ENCODE data around the gene S100A8.
A peak's percentile ranks its signal among the peaks of the same experiment; 100 is the strongest.
"Not testable (repeated sequence)": the region's sequence is repeated elsewhere in the genome, so short reads cannot be mapped to it uniquely, and the experiment has no call there.

S100A8 gene

GRCh38 chr1:153390938-153391710 lies at the start of gene S100A8:
Gene S100A8, minus strand, starts transcription at chr1:153391073. Its CDS starts 538 bp downstream, at chr1:153390535.
- DNase-seq, result no peak

GRCh38 chr1:153439273-153439672 lies 48.4 kb upstream of the S100A8 start:
- DNase-seq, result no peak

DNA sequence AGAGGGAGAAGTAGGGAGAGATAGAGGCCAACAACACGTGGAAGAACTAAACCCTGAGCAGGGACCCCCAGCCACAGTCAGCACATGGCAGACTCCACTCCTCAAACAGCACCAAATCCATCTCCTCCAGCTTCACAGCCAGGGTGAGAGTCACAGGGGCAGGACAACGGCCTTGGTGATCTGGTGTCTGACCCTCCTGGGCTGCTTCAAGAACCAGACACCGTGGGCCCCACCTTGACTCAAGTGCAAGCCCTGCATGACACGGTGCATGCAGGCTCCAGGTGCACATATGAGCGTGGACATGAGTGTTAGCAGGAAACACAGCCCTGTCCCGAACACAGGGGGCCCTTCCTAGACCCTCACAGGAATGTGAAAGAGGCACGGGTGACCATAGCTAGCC lies 47.7 kb upstream of the S100A8 start:
- DNase-seq, result no peak

- no peak for DNase-seq
These were observed 46.4 kb upstream of the S100A8 start for GRCh38 chr1:153437236-153437635.

GRCh38 chr1:153434746-153435455 lies 44.0 kb upstream of the S100A8 start:
- no peak for DNase-seq

GRCh38 chr1:153432874-153433681 lies 42.2 kb upstream of the S100A8 start:
- no peak for DNase-seq

DNA sequence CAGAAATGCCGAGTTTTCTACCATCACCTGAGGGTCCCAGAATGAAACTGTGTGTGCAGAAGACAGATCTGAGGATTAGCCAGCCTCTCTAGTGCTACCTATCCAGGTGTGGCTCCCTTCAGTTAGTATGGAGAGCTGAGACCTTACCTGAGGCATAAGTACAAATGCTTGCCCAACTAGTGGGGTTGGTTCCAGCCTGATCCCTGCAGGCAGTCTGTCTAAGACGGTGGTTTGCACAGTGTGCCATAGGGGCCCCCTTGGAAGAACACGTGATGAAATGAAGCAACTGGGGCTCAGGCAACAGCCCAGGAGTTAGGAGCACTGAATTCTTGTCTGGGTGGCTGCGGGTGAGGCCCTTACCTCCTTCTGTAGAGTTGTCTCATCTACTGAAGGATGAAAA lies 41.1 kb upstream of the S100A8 start:
- no peak for DNase-seq

GRCh38 chr1:153431427-153431826 lies 40.6 kb upstream of the S100A8 start:
- no peak for DNase-seq

DNA sequence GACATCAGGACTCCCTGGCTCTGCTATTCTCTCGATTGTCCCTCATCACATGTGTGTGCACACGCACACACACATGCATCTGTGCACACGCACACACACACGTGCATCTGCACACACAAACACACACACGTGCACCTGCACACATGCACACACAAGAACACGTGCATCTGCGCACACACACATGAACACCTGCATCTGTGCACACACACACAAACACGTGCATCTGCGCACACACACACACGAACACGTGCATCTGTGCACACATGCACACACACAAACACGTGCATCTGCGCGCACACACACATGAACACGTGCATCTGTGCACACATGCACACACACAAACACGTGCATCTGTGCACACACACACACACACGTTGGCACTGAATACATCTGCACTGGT lies 40.1 kb upstream of the S100A8 start:
- DNase-seq, result no peak

- DNase-seq, result no peak
These were observed 39.7 kb upstream of the S100A8 start for GRCh38 chr1:153430561-153430960.

- no peak for DNase-seq
These were observed 39.3 kb upstream of the S100A8 start for GRCh38 chr1:153430166-153430553.

DNA sequence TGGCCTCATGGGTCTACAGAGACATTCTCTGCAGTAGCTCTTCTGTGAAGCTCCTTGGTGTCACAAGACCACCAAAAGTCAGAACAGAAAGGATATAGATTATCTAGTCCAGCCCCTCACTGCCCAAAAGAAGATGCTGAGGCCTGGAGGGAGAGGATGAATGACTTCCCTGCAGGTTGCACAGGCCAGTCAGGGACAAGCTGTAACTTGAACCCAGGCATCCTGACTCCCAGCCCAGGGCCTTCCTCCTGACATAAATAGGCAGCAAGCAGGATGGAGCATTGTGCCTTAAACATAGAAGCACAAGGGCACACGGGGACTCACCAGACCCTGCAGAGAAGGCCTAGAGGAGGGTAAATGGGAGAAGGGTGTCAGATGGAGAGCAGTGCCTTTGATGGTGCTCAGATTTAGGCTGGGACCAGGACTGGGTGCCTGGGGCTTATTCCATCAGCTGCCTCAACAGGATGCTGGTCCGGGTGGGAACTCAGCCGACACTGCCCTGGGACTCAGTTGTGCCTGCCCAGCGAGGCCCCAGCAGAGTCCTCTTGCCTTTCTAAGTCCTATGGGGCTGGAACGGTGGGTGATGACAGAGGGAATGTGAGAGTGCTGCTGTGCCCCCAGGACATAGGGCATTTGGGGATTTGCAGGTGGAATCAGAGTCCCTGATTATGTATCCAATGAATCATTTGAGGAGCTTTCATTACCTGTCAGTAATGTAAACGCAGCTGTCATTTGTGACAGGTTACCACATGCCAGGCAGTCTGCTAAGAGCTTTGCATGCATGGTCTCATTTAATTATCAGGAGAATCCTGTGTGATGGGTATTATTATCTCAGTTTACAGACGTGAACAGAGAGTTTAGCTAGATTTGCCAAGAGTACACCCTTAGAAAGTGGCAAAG lies 38.6 kb upstream of the S100A8 start:
- peak; percentile 69 for DNase-seq

DNA sequence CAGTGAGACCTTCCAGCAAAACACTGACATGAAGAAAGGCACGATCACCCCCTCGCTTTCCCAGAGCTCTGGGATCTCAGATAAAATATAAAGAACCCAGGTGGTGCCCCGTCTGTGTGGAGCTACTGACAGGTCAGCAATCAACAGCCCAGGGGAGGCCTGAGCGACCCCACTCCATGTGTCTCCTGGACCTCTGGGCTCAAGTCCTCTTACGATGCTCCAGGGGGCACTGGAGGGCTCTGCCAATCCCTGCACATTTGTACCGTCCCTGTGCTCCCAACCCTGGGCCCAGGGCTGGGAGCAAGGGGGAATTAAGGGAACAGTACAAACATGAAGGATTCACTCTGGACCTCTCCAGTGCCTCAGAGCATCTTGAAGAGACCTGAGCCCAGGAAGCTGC lies 37.9 kb upstream of the S100A8 start:
- DNase-seq, result no peak

DNA sequence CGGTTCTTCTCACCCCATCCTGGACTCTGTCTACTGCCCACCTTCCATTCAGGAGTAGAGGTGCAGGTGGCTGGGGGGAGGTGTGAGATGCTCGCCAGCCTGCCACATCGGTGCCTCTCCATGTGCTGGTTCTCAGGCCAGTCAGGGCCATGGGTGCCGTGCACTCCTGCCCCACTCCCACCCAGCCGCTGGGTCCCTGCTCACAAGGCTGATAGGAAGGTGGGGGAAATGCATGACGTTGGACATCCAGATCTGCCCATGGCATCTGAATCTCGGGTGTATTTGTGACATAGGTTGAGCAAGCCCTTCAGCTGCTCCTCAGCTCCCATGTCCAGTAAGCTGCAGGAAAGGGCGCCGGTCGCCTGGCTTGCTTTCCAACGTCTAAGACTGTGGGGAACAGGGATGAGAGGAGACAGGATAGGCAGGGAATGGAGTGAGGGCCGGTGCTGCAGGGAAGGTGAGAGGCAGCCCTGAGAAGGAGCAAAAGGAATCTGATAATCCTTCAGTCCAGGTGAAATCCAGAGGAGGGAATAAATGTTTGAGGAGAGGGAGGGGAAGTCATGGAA lies 37.3 kb upstream of the S100A8 start:
- DNase-seq, result no peak

DNA sequence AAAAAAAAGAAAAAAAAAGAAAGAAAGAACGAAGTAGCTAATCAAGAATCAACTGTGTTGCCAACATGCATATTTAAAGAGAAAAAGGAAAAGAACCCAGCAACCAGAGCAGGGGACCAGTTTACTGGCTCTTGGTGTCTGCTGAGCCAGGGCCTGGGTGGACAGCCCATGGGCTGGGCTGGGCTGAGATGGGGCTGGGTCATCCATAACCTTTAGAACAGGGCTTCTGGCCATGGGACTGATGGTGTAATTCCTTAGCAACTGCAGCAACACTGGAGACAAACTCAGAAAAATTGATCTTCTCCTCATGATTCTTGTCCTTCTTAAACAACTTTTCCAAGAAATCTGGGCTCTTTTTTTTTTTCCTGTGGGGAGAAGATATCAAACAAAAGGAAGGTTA lies 35.9 kb upstream of the S100A8 start:
- DNase-seq, result no peak

DNA sequence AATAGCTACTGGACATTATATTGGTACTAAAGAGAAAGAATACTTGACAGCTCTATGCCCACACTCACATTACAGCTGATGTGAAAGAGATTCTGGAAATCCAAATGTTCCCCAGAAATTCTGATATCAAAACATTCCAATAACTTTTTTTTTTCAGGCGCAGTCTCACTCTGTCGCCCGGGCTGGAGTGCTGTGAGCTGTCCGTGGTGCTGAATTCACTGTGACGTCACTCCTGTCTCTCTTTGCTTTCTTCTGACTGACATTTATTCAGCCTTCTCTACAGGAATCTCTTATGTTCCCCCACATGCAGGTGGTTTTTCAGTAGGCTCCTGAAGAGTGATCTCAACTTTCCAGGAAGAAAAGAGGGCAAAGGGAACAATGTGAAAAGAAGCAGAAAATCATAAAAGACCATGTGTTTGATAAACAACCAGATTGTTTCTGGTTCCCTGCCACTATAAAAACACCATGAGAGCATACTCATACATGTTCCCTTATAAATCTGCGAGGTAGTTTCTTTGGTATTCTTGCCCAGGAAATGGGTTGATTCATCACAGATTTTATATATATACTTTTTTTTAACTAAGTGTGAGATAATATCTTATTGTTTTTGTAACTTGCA lies 31.7 kb upstream of the S100A8 start:
- DNase-seq, result no peak

DNA sequence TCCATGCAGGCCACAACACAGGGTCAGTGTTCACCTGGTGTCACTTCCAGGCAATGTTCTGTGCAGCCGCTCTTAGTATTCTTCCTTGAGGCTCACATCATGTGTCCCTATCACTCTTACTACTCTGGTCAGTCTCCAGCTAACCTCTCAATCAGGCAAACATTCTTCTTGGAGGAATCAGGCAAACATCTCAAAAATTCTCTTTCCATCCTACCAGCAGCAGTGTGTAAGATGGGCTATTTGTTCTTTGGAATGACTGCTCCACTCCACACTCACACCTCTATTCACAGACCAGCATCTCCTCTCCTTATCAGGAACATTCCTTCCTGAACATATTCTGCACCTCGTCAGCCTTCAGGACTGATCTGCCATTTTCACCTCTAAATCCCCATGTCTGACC lies 29.4 kb upstream of the S100A8 start:
- DNase-seq, result no peak

- not testable (repeated sequence) for DNase-seq
These were observed 28.5 kb upstream of the S100A8 start for GRCh38 chr1:153419436-153419793.

GRCh38 chr1:153418758-153419435 lies 28.0 kb upstream of the S100A8 start:
- not testable (repeated sequence) for DNase-seq

GRCh38 chr1:153417136-153417888 lies 26.4 kb upstream of the S100A8 start:
- DNase-seq, result no peak

All from NCI-H774 (cell line).